GM23338 (cell line): ENCODE results near the gene SPR. TPM values are rescaled to one million over a fixed set of nuclear protein-coding genes. Genes with fewer than 3 reads are reported as not detected.

Source experiments
- ATAC-seq: fragments of 200-7000 bp; cut with Tn5 transposase; 3 replicates; pipeline ENCODE4 v1.9.1; 2020
- DNase-seq: peaks from one replicate; pipeline ENCODE4 v3.0.0-alpha.2; 2015; ENCODE audit warnings: low spot score
- H2AFZ ChIP-seq: fragments of 200-600 bp; sonication (generic); 2 replicates; pipeline ENCODE4 v1.8.0; 2016; ENCODE audit warnings: antibody characterized with exemption, mild to moderate bottlenecking, moderate library complexity
- H3F3A ChIP-seq: fragments of 200-600 bp; sonication (generic); replicated peaks from 2 replicates; pipeline ENCODE4 v1.8.0; 2017; ENCODE audit warnings: antibody characterized with exemption, mixed run types, low read depth
- H3K27ac ChIP-seq: fragments of 200-600 bp; sonication (generic); 2 replicates; pipeline ENCODE4 v1.6.1; 2016; ENCODE audit warnings: low read depth
- H3K27me3 ChIP-seq: fragments of 200-600 bp; sonication (generic); 2 replicates; pipeline ENCODE4 v1.8.0; 2016; ENCODE audit warnings: mild to moderate bottlenecking, mixed run types, moderate library complexity; ENCODE audit not compliant: insufficient read depth
- H3K36me3 ChIP-seq: fragments of 200-600 bp; sonication (generic); 2 replicates; pipeline ENCODE4 v1.8.0; 2016; ENCODE audit warnings: mild to moderate bottlenecking; ENCODE audit not compliant: insufficient read depth
- H3K4me1 ChIP-seq: fragments of 200-600 bp; sonication (generic); 2 replicates; pipeline ENCODE4 v1.8.0; 2016; ENCODE audit warnings: mild to moderate bottlenecking, moderate library complexity; ENCODE audit not compliant: insufficient read depth
- H3K4me2 ChIP-seq: fragments of 200-600 bp; sonication (generic); 2 replicates; pipeline ENCODE4 v1.7.1; 2017; ENCODE audit warnings: mixed run types
- H3K4me3 ChIP-seq: fragments of 200-600 bp; sonication (generic); 2 replicates; pipeline ENCODE4 v1.6.1; 2016; ENCODE audit warnings: mixed run types
- H3K79me2 ChIP-seq: fragments of 200-600 bp; sonication (generic); replicated peaks from 2 replicates; pipeline ENCODE4 v1.8.0; 2017; ENCODE audit warnings: mild to moderate bottlenecking; ENCODE audit not compliant: insufficient read depth
- H3K9me2 ChIP-seq: fragments of 200-600 bp; sonication (generic); 2 replicates; pipeline ENCODE4 v1.8.0; 2017; ENCODE audit not compliant: insufficient read depth
- H4K20me1 ChIP-seq: fragments of 200-600 bp; sonication (generic); replicated peaks from 2 replicates; pipeline ENCODE4 v1.8.0; 2017; ENCODE audit warnings: mild to moderate bottlenecking; ENCODE audit not compliant: insufficient read depth
- H3K27ac Mint-ChIP-seq: 2 replicates; pipeline ENCODE4 v1.8.0; 2020; ENCODE audit warnings: inconsistent platforms, mild to moderate bottlenecking, moderate library complexity, mixed read lengths
- H3K27me3 Mint-ChIP-seq: 3 replicates; pipeline ENCODE4 v1.8.0; 2022; ENCODE audit warnings: low read depth, mild to moderate bottlenecking, moderate library complexity, mixed read lengths, inconsistent platforms; ENCODE audit not compliant: insufficient read depth, poor library complexity
- H3K36me3 Mint-ChIP-seq: 3 replicates; pipeline ENCODE4 v1.8.0; 2021; ENCODE audit warnings: low read depth, mild to moderate bottlenecking, inconsistent platforms, moderate library complexity, mixed read lengths
- H3K4me1 Mint-ChIP-seq: 3 replicates; pipeline ENCODE4 v1.8.0; 2020; ENCODE audit warnings: mild to moderate bottlenecking, inconsistent platforms, mixed read lengths
- H3K4me3 Mint-ChIP-seq: 3 replicates; pipeline ENCODE4 v1.8.0; 2021; ENCODE audit warnings: moderate library complexity, mild to moderate bottlenecking, inconsistent platforms, mixed read lengths
- H3K9me3 Mint-ChIP-seq: 3 replicates; pipeline ENCODE4 v1.8.0; 2020; ENCODE audit warnings: moderate library complexity, mild to moderate bottlenecking, inconsistent platforms, mixed read lengths
- CREB1 ChIP-seq: fragments of 250-450 bp; sonication (Bioruptor Pico); IDR thresholded peaks from 2 replicates; pipeline ENCODE4 v1.5.0; 2020; ENCODE audit warnings: low read depth, mild to moderate bottlenecking, moderate library complexity
- EZH2 ChIP-seq: fragments of 200-600 bp; sonication (generic); IDR thresholded peaks from one replicate; pipeline ENCODE4 v1.8.0; 2017; ENCODE audit warnings: antibody characterized with exemption, mild to moderate bottlenecking, low read depth; ENCODE audit not compliant: unreplicated experiment
- EZH2phosphoT487 ChIP-seq: fragments of 200-600 bp; sonication (generic); IDR thresholded peaks from one replicate; pipeline ENCODE4 v1.8.1; 2018; ENCODE audit warnings: antibody characterized with exemption; ENCODE audit not compliant: unreplicated experiment
- JUNB ChIP-seq: IDR thresholded peaks from one replicate; pipeline ENCODE4 v1.6.1; 2016; ENCODE audit warnings: antibody characterized with exemption; ENCODE audit not compliant: unreplicated experiment
- POLR2AphosphoS5 ChIP-seq: IDR thresholded peaks from 2 replicates; pipeline ENCODE4 v1.6.1; 2016; ENCODE audit warnings: antibody characterized with exemption, low read depth
- STAT1 ChIP-seq: IDR thresholded peaks from one replicate; pipeline ENCODE4 v1.6.1; 2016; ENCODE audit warnings: antibody characterized with exemption; ENCODE audit not compliant: unreplicated experiment
- ZNF114 ChIP-seq: fragments of 250-450 bp; sonication (Bioruptor Pico); IDR thresholded peaks from 2 replicates; pipeline ENCODE4 v1.5.0; 2020; ENCODE audit warnings: mild to moderate bottlenecking, moderate library complexity
- ZNF331 ChIP-seq: fragments of 250-450 bp; sonication (Bioruptor Pico); IDR thresholded peaks from 2 replicates; pipeline ENCODE4 v1.5.0; 2020; ENCODE audit warnings: low read depth, mild to moderate bottlenecking, moderate library complexity
- polyA plus RNA-seq: library from polyadenylated mRNA; unstranded; fragments of >200 nt; fragmentation: Nextera tagmentation; extraction: Ambion mirVana; gene quantifications from 2 replicates; pipeline ENCODE4 v1.2.1, GENCODE V29; 2016
- total RNA-seq: library from RNA; depleted of rRNA; stranded (reverse); fragments of >200 nt; shearing (Covaris generic); gene quantifications from 2 replicates; pipeline ENCODE4 v1.2.3, GENCODE V29; 2014
- TF ChIP-seq, protein P1 (sequence below): IDR thresholded peaks from one replicate; pipeline ENCODE4 v1.6.1; 2018; ENCODE audit warnings: antibody characterized with exemption; ENCODE audit not compliant: unreplicated experiment
- TF ChIP-seq, protein P2 (sequence below): fragments of 250-450 bp; sonication (Bioruptor Pico); IDR thresholded peaks from 2 replicates; pipeline ENCODE4 v1.5.0; 2020; ENCODE audit warnings: mild to moderate bottlenecking, moderate library complexity
- TF ChIP-seq, protein P3 (sequence below), 2 experiments: fragments of 200-600 bp in 1 of 2; sonication (generic) in 1 of 2; conservative IDR thresholded peaks; 2 replicates each; pipeline versions ENCODE4 v1.5.1 to v1.6.1; 2016 to 2017; ENCODE audit warnings: antibody characterized with exemption in 2 of 2, low read depth in 2 of 2, mild to moderate bottlenecking in 2 of 2, moderate library complexity in 1 of 2
- TF ChIP-seq, protein P4 (sequence below): IDR thresholded peaks from 2 replicates; pipeline ENCODE4 v1.6.1; 2016; ENCODE audit warnings: antibody characterized with exemption

Gene SPR
- total and polyA plus RNA-seq, 2 experiments from 2014 or later, result 10.7 to 15.2 TPM

DNA sequence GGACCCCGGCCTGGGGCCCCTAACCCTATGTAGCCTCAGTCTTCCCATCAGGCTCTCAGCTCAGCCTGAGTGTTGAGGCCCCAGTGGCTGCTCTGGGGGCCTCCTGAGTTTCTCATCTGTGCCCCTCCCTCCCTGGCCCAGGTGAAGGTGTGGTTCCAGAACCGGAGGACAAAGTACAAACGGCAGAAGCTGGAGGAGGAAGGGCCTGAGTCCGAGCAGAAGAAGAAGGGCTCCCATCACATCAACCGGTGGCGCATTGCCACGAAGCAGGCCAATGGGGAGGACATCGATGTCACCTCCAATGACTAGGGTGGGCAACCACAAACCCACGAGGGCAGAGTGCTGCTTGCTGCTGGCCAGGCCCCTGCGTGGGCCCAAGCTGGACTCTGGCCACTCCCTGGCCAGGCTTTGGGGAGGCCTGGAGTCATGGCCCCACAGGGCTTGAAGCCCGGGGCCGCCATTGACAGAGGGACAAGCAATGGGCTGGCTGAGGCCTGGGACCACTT, 46.5 kb downstream of the SPR start:
- no peak overlapping the region for H3K27ac ChIP-seq
- ATAC-seq (no peak), DNase-seq (no peak)
- H3K4me3 ChIP-seq, result no peak overlapping the region
- no peak overlapping the region for H3K4me2 ChIP-seq
- H4K20me1 ChIP-seq, result no peaks in the 10 kb centered on the region
- no peaks in the 10 kb centered on the region for H3F3A ChIP-seq
- H3K36me3 Mint-ChIP-seq, result peaks cover 8% of the 10 kb centered on the region
- H3K9me3 Mint-ChIP-seq, result no peaks in the 10 kb centered on the region; the same call in 2 of the 3 replicates
- no peak overlapping the region for H3K4me3 Mint-ChIP-seq
- H3K4me1 ChIP-seq, result peaks cover 9% of the 10 kb centered on the region
- TF ChIP-seq, protein P1, sequence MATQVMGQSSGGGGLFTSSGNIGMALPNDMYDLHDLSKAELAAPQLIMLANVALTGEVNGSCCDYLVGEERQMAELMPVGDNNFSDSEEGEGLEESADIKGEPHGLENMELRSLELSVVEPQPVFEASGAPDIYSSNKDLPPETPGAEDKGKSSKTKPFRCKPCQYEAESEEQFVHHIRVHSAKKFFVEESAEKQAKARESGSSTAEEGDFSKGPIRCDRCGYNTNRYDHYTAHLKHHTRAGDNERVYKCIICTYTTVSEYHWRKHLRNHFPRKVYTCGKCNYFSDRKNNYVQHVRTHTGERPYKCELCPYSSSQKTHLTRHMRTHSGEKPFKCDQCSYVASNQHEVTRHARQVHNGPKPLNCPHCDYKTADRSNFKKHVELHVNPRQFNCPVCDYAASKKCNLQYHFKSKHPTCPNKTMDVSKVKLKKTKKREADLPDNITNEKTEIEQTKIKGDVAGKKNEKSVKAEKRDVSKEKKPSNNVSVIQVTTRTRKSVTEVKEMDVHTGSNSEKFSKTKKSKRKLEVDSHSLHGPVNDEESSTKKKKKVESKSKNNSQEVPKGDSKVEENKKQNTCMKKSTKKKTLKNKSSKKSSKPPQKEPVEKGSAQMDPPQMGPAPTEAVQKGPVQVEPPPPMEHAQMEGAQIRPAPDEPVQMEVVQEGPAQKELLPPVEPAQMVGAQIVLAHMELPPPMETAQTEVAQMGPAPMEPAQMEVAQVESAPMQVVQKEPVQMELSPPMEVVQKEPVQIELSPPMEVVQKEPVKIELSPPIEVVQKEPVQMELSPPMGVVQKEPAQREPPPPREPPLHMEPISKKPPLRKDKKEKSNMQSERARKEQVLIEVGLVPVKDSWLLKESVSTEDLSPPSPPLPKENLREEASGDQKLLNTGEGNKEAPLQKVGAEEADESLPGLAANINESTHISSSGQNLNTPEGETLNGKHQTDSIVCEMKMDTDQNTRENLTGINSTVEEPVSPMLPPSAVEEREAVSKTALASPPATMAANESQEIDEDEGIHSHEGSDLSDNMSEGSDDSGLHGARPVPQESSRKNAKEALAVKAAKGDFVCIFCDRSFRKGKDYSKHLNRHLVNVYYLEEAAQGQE, result no peak
- no peak for TF ChIP-seq STAT1
- no peak for TF ChIP-seq ZNF114 (CRISPR knock-in tag)
- TF ChIP-seq, protein P2, sequence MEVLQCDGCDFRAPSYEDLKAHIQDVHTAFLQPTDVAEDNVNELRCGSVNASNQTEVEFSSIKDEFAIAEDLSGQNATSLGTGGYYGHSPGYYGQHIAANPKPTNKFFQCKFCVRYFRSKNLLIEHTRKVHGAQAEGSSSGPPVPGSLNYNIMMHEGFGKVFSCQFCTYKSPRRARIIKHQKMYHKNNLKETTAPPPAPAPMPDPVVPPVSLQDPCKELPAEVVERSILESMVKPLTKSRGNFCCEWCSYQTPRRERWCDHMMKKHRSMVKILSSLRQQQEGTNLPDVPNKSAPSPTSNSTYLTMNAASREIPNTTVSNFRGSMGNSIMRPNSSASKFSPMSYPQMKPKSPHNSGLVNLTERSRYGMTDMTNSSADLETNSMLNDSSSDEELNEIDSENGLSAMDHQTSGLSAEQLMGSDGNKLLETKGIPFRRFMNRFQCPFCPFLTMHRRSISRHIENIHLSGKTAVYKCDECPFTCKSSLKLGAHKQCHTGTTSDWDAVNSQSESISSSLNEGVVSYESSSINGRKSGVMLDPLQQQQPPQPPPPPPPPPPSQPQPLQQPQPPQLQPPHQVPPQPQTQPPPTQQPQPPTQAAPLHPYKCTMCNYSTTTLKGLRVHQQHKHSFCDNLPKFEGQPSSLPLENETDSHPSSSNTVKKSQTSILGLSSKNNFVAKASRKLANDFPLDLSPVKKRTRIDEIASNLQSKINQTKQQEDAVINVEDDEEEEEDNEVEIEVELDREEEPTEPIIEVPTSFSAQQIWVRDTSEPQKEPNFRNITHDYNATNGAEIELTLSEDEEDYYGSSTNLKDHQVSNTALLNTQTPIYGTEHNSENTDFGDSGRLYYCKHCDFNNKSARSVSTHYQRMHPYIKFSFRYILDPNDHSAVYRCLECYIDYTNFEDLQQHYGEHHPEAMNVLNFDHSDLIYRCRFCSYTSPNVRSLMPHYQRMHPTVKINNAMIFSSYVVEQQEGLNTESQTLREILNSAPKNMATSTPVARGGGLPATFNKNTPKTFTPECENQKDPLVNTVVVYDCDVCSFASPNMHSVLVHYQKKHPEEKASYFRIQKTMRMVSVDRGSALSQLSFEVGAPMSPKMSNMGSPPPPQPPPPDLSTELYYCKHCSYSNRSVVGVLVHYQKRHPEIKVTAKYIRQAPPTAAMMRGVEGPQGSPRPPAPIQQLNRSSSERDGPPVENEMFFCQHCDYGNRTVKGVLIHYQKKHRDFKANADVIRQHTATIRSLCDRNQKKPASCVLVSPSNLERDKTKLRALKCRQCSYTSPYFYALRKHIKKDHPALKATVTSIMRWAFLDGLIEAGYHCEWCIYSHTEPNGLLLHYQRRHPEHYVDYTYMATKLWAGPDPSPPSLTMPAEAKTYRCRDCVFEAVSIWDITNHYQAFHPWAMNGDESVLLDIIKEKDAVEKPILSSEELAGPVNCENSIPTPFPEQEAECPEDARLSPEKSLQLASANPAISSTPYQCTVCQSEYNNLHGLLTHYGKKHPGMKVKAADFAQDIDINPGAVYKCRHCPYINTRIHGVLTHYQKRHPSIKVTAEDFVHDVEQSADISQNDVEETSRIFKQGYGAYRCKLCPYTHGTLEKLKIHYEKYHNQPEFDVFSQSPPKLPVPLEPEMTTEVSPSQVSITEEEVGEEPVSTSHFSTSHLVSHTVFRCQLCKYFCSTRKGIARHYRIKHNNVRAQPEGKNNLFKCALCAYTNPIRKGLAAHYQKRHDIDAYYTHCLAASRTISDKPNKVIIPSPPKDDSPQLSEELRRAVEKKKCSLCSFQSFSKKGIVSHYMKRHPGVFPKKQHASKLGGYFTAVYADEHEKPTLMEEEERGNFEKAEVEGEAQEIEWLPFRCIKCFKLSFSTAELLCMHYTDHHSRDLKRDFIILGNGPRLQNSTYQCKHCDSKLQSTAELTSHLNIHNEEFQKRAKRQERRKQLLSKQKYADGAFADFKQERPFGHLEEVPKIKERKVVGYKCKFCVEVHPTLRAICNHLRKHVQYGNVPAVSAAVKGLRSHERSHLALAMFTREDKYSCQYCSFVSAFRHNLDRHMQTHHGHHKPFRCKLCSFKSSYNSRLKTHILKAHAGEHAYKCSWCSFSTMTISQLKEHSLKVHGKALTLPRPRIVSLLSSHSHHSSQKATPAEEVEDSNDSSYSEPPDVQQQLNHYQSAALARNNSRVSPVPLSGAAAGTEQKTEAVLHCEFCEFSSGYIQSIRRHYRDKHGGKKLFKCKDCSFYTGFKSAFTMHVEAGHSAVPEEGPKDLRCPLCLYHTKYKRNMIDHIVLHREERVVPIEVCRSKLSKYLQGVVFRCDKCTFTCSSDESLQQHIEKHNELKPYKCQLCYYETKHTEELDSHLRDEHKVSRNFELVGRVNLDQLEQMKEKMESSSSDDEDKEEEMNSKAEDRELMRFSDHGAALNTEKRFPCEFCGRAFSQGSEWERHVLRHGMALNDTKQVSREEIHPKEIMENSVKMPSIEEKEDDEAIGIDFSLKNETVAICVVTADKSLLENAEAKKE (CRISPR knock-in tag), result no peak
- TF ChIP-seq, protein P3, sequence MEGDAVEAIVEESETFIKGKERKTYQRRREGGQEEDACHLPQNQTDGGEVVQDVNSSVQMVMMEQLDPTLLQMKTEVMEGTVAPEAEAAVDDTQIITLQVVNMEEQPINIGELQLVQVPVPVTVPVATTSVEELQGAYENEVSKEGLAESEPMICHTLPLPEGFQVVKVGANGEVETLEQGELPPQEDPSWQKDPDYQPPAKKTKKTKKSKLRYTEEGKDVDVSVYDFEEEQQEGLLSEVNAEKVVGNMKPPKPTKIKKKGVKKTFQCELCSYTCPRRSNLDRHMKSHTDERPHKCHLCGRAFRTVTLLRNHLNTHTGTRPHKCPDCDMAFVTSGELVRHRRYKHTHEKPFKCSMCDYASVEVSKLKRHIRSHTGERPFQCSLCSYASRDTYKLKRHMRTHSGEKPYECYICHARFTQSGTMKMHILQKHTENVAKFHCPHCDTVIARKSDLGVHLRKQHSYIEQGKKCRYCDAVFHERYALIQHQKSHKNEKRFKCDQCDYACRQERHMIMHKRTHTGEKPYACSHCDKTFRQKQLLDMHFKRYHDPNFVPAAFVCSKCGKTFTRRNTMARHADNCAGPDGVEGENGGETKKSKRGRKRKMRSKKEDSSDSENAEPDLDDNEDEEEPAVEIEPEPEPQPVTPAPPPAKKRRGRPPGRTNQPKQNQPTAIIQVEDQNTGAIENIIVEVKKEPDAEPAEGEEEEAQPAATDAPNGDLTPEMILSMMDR (conservative IDR thresholded peaks at IDR 0.05; ENCODE audit: low read depth in 2 of 2), result no peak
- TF ChIP-seq JUNB, result no peak
- TF ChIP-seq ZNF331 (CRISPR knock-in tag), result no peak
- TF ChIP-seq CREB1 (CRISPR knock-in tag), result no peak
- no peak for TF ChIP-seq EZH2
- TF ChIP-seq, protein P4, sequence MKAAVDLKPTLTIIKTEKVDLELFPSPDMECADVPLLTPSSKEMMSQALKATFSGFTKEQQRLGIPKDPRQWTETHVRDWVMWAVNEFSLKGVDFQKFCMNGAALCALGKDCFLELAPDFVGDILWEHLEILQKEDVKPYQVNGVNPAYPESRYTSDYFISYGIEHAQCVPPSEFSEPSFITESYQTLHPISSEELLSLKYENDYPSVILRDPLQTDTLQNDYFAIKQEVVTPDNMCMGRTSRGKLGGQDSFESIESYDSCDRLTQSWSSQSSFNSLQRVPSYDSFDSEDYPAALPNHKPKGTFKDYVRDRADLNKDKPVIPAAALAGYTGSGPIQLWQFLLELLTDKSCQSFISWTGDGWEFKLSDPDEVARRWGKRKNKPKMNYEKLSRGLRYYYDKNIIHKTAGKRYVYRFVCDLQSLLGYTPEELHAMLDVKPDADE, result no peak
- no peak for TF ChIP-seq POLR2AphosphoS5
- no peak for TF ChIP-seq EZH2phosphoT487
- H2AFZ ChIP-seq, result no peak overlapping the region
- H3K27me3 ChIP-seq, result peaks cover 39% of the 10 kb centered on the region
- peaks cover 21% of the 10 kb centered on the region for H3K27me3 Mint-ChIP-seq
- no peak overlapping the region for H3K27ac Mint-ChIP-seq
- H3K9me2 ChIP-seq, result peaks cover 5% of the 10 kb centered on the region; the same call in 1 of the 2 replicates
- peaks cover 30% of the 10 kb centered on the region for H3K4me1 Mint-ChIP-seq
- H3K79me2 ChIP-seq, result no peaks in the 10 kb centered on the region
- no peaks in the 10 kb centered on the region for H3K36me3 ChIP-seq
